K562 (cell line): ENCODE results near the gene MYO15B. TPM values are rescaled to one million over a fixed set of nuclear protein-coding genes. Genes with fewer than 3 reads are reported as not detected.
A peak's percentile ranks its signal among the peaks of the same experiment; 100 is the strongest.

Experiments used
- ADNP ChIP-seq: fragments of 200-800 bp; sonication (Bioruptor generic); IDR thresholded peaks from 2 replicates; pipeline ENCODE4 v1.6.1; 2016; ENCODE audit warnings: missing genetic modification characterization, missing compliant biosample characterization
- CHD1 ChIP-seq: fragments of 200-600 bp; sonication (generic); IDR thresholded peaks from one replicate; pipeline ENCODE4 v1.6.1; 2012; ENCODE audit warnings: mild to moderate bottlenecking, moderate library complexity, low read length, inconsistent platforms
- PURB ChIP-seq: sonication (generic); formaldehyde crosslinking; IDR thresholded peaks from 2 replicates; pipeline ENCODE4 v1.9.0; 2021; ENCODE audit warnings: low read depth, mild to moderate bottlenecking, missing genetic modification reagents
- RB1 ChIP-seq: fragments of 450-650 bp; IDR thresholded peaks from 2 replicates; pipeline ENCODE4 v1.6.1; 2017; ENCODE audit warnings: low read depth, mild to moderate bottlenecking
- RCOR1 ChIP-seq, 2 experiments: IDR thresholded peaks; 2 replicates each; pipeline ENCODE4 v1.6.1; 2012; ENCODE audit warnings: low read depth in 2 of 2, low read length in 2 of 2, borderline replicate concordance in 1 of 2, improper control_type of control experiment in 1 of 2
- SAP30 ChIP-seq: fragments of 200-600 bp; sonication (generic); IDR thresholded peaks from 2 replicates; pipeline ENCODE4 v1.6.1; 2012; ENCODE audit warnings: borderline replicate concordance, low read depth, mild to moderate bottlenecking, moderate library complexity, low read length, control low read depth, inconsistent platforms; ENCODE audit not compliant: insufficient read depth, poor library complexity, severe bottlenecking
- SETDB1 ChIP-seq: IDR thresholded peaks from one replicate; pipeline ENCODE4 v1.6.1; 2012; ENCODE audit warnings: low read length, control low read depth, inconsistent platforms
- ZFP1 ChIP-seq: fragments of 450-650 bp; formaldehyde crosslinking; IDR thresholded peaks from 2 replicates; pipeline ENCODE4 v1.4.0; 2020; ENCODE audit warnings: mild to moderate bottlenecking, mixed read lengths
- ZNF124 ChIP-seq: sonication (generic); formaldehyde crosslinking; IDR thresholded peaks from 2 replicates; pipeline ENCODE4 v1.8.1; 2022; ENCODE audit warnings: missing genetic modification reagents
- polyA plus RNA-seq, 8 experiments: library from polyadenylated mRNA; depleted of rRNA in 4 of 8; stranded (reverse) in 5 of 8; unstranded in 3 of 8; fragments of >200 nt; fragmentation: Nextera tagmentation in 2 of 8; fragmentation: Illumina TruSeq in 1 of 8; extraction: Ambion mirVana in 2 of 8; extraction: Trizol in 1 of 8; gene quantifications; 2 replicates each; pipeline versions ENCODE4 v1.2.1 to v1.2.3, GENCODE V29; 2011 to 2014; ENCODE audit warnings: inconsistent platforms in 1 of 8, missing spikeins in 1 of 8
- total RNA-seq, 7 experiments: library from RNA; depleted of rRNA in 6 of 7; stranded (reverse); fragments of >200 nt in 6 of 7; fragmentation: Illumina TruSeq in 2 of 7; extraction: Trizol in 2 of 7; gene quantifications; 2 replicates each; pipeline versions ENCODE4 v1.2.1 to v1.2.3, GENCODE V29; 2011 to 2021; ENCODE audit warnings: low replicate concordance in 1 of 7
- TF ChIP-seq, protein P1 (sequence below): fragments of 450-650 bp; IDR thresholded peaks from 2 replicates; pipeline ENCODE4 v1.6.1; 2016
- TF ChIP-seq, protein P2 (sequence below): fragments of 450-650 bp; formaldehyde crosslinking; conservative IDR thresholded peaks from 2 replicates; pipeline ENCODE4 v1.4.0; 2022; ENCODE audit warnings: mild to moderate bottlenecking, missing genetic modification characterization
- TF ChIP-seq, protein P3 (sequence below): sonication (generic); formaldehyde crosslinking; IDR thresholded peaks from 2 replicates; pipeline ENCODE4 v1.8.0; 2022; ENCODE audit warnings: missing genetic modification reagents, mild to moderate bottlenecking, borderline replicate concordance
- TF ChIP-seq, protein P4 (sequence below): fragments of 450-650 bp; IDR thresholded peaks from 2 replicates; pipeline ENCODE4 v1.6.1; 2016; ENCODE audit warnings: low read depth

MYO15B gene
- total and polyA plus RNA-seq, 9 of the 15 experiments (the other 6 are each of a cell fraction or from before 2014, with no cell fraction given), result 0.05 to 3.1 (median 0.83) TPM; not detected in 2

DNA sequence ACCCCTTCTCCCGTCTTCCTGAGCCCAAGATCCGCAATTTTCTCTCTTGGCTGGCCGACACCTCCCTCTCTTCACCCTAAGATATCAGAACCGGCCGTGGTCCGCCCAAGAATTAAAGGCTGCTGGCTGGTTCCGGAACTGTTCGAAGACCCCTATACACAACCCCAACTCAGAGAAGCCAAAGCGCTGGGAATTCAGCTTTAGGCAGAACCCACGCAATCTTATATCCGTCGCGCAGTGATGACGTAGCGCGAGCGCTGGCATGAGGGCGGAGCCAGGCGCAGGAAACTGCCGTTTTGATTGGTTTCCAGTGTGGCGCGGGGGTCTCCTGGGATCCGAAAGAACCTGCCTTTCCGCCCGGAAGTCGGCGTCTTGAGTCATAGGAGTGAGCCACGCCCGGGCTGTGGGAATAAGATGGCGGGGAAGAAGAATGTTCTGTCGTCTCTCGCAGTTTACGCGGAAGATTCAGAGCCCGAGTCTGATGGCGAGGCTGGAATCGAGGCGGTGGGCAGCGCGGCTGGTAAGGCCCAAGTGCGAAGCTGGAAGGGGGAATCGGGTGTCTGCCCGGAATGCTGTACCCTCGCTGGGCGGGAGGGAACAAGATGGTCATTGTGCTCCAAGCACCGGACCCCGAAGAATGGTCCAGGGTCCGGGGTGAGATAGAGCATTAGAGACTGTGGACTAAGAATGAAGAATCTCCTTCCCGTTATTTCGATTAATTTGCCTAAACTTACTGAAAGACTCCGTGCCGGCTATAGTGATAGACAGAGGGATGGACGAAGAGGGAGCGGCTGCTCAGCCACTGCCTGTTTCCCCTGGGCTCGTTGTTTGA, 79.6 kb downstream of the MYO15B start, which contains the start of the genes RECQL5 and SAP30BP (continued):
- TF ChIP-seq ZFP1 (CRISPR knock-in tag), result no peak
- TF ChIP-seq SAP30, result peak; percentile 58
- TF ChIP-seq PURB, result no peak
- TF ChIP-seq, protein P1, sequence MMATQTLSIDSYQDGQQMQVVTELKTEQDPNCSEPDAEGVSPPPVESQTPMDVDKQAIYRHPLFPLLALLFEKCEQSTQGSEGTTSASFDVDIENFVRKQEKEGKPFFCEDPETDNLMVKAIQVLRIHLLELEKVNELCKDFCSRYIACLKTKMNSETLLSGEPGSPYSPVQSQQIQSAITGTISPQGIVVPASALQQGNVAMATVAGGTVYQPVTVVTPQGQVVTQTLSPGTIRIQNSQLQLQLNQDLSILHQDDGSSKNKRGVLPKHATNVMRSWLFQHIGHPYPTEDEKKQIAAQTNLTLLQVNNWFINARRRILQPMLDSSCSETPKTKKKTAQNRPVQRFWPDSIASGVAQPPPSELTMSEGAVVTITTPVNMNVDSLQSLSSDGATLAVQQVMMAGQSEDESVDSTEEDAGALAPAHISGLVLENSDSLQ, result no peak
- TF ChIP-seq ADNP (tag), result no peak
- TF ChIP-seq RB1, result peak; percentile 64
- TF ChIP-seq CHD1, result no peak
- TF ChIP-seq, protein P2, sequence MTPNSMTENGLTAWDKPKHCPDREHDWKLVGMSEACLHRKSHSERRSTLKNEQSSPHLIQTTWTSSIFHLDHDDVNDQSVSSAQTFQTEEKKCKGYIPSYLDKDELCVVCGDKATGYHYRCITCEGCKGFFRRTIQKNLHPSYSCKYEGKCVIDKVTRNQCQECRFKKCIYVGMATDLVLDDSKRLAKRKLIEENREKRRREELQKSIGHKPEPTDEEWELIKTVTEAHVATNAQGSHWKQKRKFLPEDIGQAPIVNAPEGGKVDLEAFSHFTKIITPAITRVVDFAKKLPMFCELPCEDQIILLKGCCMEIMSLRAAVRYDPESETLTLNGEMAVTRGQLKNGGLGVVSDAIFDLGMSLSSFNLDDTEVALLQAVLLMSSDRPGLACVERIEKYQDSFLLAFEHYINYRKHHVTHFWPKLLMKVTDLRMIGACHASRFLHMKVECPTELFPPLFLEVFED (CRISPR knock-in tag), result no peak
- TF ChIP-seq ZNF124 (CRISPR knock-in tag), result no peak
- TF ChIP-seq SETDB1, result no peak
- TF ChIP-seq, protein P3, sequence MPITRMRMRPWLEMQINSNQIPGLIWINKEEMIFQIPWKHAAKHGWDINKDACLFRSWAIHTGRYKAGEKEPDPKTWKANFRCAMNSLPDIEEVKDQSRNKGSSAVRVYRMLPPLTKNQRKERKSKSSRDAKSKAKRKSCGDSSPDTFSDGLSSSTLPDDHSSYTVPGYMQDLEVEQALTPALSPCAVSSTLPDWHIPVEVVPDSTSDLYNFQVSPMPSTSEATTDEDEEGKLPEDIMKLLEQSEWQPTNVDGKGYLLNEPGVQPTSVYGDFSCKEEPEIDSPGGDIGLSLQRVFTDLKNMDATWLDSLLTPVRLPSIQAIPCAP, result no peak
- TF ChIP-seq, protein P4, sequence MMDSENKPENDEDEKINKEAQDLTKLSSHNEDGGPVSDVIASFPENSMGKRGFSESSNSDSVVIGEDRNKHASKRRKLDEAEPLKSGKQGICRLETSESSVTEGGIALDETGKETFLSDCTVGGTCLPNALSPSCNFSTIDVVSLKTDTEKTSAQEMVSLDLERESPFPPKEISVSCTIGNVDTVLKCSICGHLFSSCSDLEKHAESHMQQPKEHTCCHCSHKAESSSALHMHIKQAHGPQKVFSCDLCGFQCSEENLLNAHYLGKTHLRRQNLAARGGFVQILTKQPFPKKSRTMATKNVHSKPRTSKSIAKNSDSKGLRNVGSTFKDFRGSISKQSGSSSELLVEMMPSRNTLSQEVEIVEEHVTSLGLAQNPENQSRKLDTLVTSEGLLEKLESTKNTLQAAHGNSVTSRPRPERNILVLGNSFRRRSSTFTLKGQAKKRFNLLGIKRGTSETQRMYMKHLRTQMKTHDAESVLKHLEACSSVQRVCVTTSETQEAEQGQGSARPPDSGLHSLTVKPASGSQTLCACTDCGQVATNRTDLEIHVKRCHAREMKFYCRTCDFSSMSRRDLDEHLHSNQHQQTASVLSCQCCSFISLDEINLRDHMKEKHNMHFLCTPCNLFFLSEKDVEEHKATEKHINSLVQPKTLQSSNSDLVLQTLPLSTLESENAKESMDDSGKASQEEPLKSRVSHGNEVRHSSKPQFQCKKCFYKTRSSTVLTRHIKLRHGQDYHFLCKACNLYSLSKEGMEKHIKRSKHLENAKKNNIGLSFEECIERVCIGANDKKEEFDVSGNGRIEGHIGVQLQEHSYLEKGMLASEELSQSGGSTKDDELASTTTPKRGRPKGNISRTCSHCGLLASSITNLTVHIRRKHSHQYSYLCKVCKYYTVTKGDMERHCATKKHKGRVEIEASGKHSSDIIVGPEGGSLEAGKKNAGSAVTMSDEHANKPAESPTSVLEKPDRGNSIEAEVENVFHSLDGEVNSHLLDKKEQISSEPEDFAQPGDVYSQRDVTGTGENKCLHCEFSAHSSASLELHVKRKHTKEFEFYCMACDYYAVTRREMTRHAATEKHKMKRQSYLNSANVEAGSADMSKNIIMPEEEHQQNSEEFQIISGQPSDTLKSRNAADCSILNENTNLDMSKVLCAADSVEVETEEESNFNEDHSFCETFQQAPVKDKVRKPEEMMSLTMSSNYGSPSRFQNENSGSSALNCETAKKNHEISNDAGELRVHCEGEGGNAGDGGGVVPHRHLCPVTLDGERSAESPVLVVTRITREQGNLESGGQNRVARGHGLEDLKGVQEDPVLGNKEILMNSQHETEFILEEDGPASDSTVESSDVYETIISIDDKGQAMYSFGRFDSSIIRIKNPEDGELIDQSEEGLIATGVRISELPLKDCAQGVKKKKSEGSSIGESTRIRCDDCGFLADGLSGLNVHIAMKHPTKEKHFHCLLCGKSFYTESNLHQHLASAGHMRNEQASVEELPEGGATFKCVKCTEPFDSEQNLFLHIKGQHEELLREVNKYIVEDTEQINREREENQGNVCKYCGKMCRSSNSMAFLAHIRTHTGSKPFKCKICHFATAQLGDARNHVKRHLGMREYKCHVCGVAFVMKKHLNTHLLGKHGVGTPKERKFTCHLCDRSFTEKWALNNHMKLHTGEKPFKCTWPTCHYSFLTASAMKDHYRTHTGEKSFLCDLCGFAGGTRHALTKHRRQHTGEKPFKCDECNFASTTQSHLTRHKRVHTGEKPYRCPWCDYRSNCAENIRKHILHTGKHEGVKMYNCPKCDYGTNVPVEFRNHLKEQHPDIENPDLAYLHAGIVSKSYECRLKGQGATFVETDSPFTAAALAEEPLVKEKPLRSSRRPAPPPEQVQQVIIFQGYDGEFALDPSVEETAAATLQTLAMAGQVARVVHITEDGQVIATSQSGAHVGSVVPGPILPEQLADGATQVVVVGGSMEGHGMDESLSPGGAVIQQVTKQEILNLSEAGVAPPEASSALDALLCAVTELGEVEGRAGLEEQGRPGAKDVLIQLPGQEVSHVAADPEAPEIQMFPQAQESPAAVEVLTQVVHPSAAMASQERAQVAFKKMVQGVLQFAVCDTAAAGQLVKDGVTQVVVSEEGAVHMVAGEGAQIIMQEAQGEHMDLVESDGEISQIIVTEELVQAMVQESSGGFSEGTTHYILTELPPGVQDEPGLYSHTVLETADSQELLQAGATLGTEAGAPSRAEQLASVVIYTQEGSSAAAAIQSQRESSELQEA, result no peak
- 0 out of 4 replicates have a peak, but pooled peaks of 1 of the 2 experiments have one; percentile 29 for TF ChIP-seq RCOR1 (IDR thresholded peaks at IDR 0.05; ENCODE audit: borderline replicate concordance in 1 of 2, low read depth in 2 of 2, low read length in 2 of 2)
